Hepatocyte (in vitro differentiated cells): ENCODE measurements around the gene RABGAP1L. TPM values are rescaled to one million over a fixed set of nuclear protein-coding genes. Genes with fewer than 3 reads are reported as not detected.

Experiments
- DNase-seq: peaks from one replicate; pipeline ENCODE4 v3.0.0-alpha.2; 2016; ENCODE audit warnings: low spot score
- H2AFZ ChIP-seq: fragments of 200-600 bp; sonication (generic); 2 replicates; pipeline ENCODE4 v1.6.0; 2016; ENCODE audit warnings: antibody characterized with exemption, mild to moderate bottlenecking
- H3K27ac ChIP-seq: fragments of 200-600 bp; sonication (generic); 2 replicates; pipeline ENCODE4 v1.5.1; 2016; ENCODE audit warnings: mild to moderate bottlenecking
- H3K27me3 ChIP-seq: fragments of 200-600 bp; sonication (generic); 2 replicates; pipeline ENCODE4 v1.6.1; 2016
- H3K36me3 ChIP-seq: fragments of 200-600 bp; sonication (generic); replicated peaks from 2 replicates; pipeline ENCODE4 v1.5.1; 2016; ENCODE audit warnings: low read depth; ENCODE audit not compliant: insufficient read depth
- H3K4me1 ChIP-seq: fragments of 200-600 bp; sonication (generic); 2 replicates; pipeline ENCODE4 v1.5.1; 2016; ENCODE audit warnings: mild to moderate bottlenecking, moderate library complexity; ENCODE audit not compliant: insufficient read depth
- H3K4me2 ChIP-seq: fragments of 200-600 bp; sonication (generic); 2 replicates; pipeline ENCODE4 v1.6.0; 2016
- H3K4me3 ChIP-seq: fragments of 200-600 bp; sonication (generic); 2 replicates; pipeline ENCODE4 v1.5.1; 2016; ENCODE audit warnings: mild to moderate bottlenecking
- H3K79me2 ChIP-seq: fragments of 200-600 bp; sonication (generic); 2 replicates; pipeline ENCODE4 v1.6.0; 2017; ENCODE audit warnings: mild to moderate bottlenecking
- H3K9me2 ChIP-seq: fragments of 200-600 bp; sonication (generic); replicated peaks from 2 replicates; pipeline ENCODE4 v1.6.0; 2017; ENCODE audit warnings: mild to moderate bottlenecking; ENCODE audit not compliant: insufficient read depth
- H3K9me3 ChIP-seq: fragments of 200-600 bp; sonication (generic); 2 replicates; pipeline ENCODE4 v1.5.1; 2016; ENCODE audit warnings: low read depth, mild to moderate bottlenecking
- H4K20me1 ChIP-seq: fragments of 200-600 bp; sonication (generic); 2 replicates; pipeline ENCODE4 v1.6.0; 2016; ENCODE audit warnings: mild to moderate bottlenecking; ENCODE audit not compliant: insufficient read depth, poor library complexity, severe bottlenecking
- CTCF ChIP-seq: fragments of 200-600 bp; sonication (generic); IDR thresholded peaks from 2 replicates; pipeline ENCODE4 v1.5.1; 2016; ENCODE audit warnings: antibody characterized with exemption, mild to moderate bottlenecking; ENCODE audit not compliant: poor library complexity
- EZH2 ChIP-seq: fragments of 200-600 bp; sonication (generic); IDR thresholded peaks from 2 replicates; pipeline ENCODE4 v1.6.1; 2016; ENCODE audit warnings: antibody characterized with exemption, mild to moderate bottlenecking, borderline replicate concordance
- EZH2phosphoT487 ChIP-seq: fragments of 200-600 bp; sonication (generic); IDR thresholded peaks from one replicate; pipeline ENCODE4 v1.6.1; 2018; ENCODE audit warnings: antibody characterized with exemption, mild to moderate bottlenecking, low read depth, moderate library complexity; ENCODE audit not compliant: unreplicated experiment, severe bottlenecking
- WGBS: methylation state at CpG from one replicate; pipeline ENCODE4 v1.1.6; 2016; ENCODE audit warnings: low lambda C conversion rate; ENCODE audit errors: missing lambda C conversion rate; 5-methylcytosine and 5-hydroxymethylcytosine counted together
- polyA plus RNA-seq: library from polyadenylated mRNA; unstranded; fragments of >200 nt; fragmentation: Nextera tagmentation; extraction: Ambion mirVana; gene quantifications from 2 replicates; pipeline ENCODE4 v1.2.1, GENCODE V29; 2016
- total RNA-seq: library from RNA; depleted of rRNA; stranded (reverse); fragments of >200 nt; gene quantifications from 2 replicates; pipeline ENCODE4 v1.2.3, GENCODE V29; 2014

RABGAP1L gene
- total and polyA plus RNA-seq, 2 experiments from 2014 or later: 15.0 to 41.8 TPM

- DNase-seq: no peak
- Histone ChIP-seq H3K79me2 (no peaks in the 10 kb centered on the region), H3K4me1 (no peaks in the 10 kb centered on the region), H2AFZ (no peak overlapping the region), H3K9me2 (no peaks in the 10 kb centered on the region), H3K27me3 (no peaks in the 10 kb centered on the region), H3K4me3 (no peak overlapping the region), H3K4me2 (no peak overlapping the region), H4K20me1 (no peaks in the 10 kb centered on the region), H3K9me3 (no peaks in the 10 kb centered on the region), H3K36me3 (no peaks in the 10 kb centered on the region), H3K27ac (no peak overlapping the region)
- TF ChIP-seq EZH2: no peak
- TF ChIP-seq EZH2phosphoT487: no peak
- TF ChIP-seq CTCF: no peak
- WGBS: 76% methylated on average over 3 of the region's 3 CpGs
These were observed 541.0 kb downstream of the RABGAP1L start for GRCh38 chr1:174700314-174700713.

- Histone ChIP-seq H2AFZ (no peak overlapping the region), H3K9me2 (no peaks in the 10 kb centered on the region), H3K27me3 (no peaks in the 10 kb centered on the region), H3K36me3 (no peaks in the 10 kb centered on the region), H3K9me3 (no peaks in the 10 kb centered on the region), H3K27ac (no peak overlapping the region), H3K4me2 (no peak overlapping the region), H3K4me1 (no peaks in the 10 kb centered on the region), H3K4me3 (no peak overlapping the region), H4K20me1 (no peaks in the 10 kb centered on the region), H3K79me2 (no peaks in the 10 kb centered on the region)
- DNase-seq: no peak
- WGBS: 64% methylated on average over 3 of the region's 3 CpGs
- TF ChIP-seq EZH2phosphoT487 (no peak), CTCF (no peak), EZH2 (no peak)
These were observed 541.5 kb downstream of the RABGAP1L start for GRCh38 chr1:174700775-174701174.

GRCh38 chr1:174701565-174701964 lies 542.2 kb downstream of the RABGAP1L start:
- no peaks in the 10 kb centered on the region for H4K20me1 ChIP-seq
- H3K4me3 ChIP-seq: no peak overlapping the region
- H3K4me1 ChIP-seq: no peaks in the 10 kb centered on the region
- H3K36me3 ChIP-seq: no peaks in the 10 kb centered on the region
- DNase-seq: no peak
- H3K9me2 ChIP-seq: no peaks in the 10 kb centered on the region
- H3K4me2 ChIP-seq: no peak overlapping the region
- H3K27ac ChIP-seq: no peak overlapping the region
- no peak overlapping the region for H2AFZ ChIP-seq
- no peaks in the 10 kb centered on the region for H3K79me2 ChIP-seq
- H3K9me3 ChIP-seq: no peaks in the 10 kb centered on the region
- WGBS: 87% methylated on average over 2 of the region's 2 CpGs
- no peaks in the 10 kb centered on the region for H3K27me3 ChIP-seq
- TF ChIP-seq EZH2 (no peak), EZH2phosphoT487 (no peak), CTCF (no peak)

- Histone ChIP-seq H3K4me1 (no peaks in the 10 kb centered on the region), H3K27me3 (no peaks in the 10 kb centered on the region), H3K79me2 (no peaks in the 10 kb centered on the region), H3K27ac (no peak overlapping the region), H3K9me3 (no peaks in the 10 kb centered on the region), H2AFZ (no peak overlapping the region), H3K9me2 (no peaks in the 10 kb centered on the region), H3K36me3 (no peaks in the 10 kb centered on the region), H4K20me1 (no peaks in the 10 kb centered on the region), H3K4me2 (no peak overlapping the region), H3K4me3 (no peak overlapping the region)
- no peak for TF ChIP-seq EZH2phosphoT487
- no peak for DNase-seq
- whole genome bisulfite sequencing: 97% methylated on average over 2 of the region's 2 CpGs
These were observed 542.7 kb downstream of the RABGAP1L start for GRCh38 chr1:174702011-174702410.
